Measurements from ENCODE around the gene MAFG.

MAFG gene

DNA sequence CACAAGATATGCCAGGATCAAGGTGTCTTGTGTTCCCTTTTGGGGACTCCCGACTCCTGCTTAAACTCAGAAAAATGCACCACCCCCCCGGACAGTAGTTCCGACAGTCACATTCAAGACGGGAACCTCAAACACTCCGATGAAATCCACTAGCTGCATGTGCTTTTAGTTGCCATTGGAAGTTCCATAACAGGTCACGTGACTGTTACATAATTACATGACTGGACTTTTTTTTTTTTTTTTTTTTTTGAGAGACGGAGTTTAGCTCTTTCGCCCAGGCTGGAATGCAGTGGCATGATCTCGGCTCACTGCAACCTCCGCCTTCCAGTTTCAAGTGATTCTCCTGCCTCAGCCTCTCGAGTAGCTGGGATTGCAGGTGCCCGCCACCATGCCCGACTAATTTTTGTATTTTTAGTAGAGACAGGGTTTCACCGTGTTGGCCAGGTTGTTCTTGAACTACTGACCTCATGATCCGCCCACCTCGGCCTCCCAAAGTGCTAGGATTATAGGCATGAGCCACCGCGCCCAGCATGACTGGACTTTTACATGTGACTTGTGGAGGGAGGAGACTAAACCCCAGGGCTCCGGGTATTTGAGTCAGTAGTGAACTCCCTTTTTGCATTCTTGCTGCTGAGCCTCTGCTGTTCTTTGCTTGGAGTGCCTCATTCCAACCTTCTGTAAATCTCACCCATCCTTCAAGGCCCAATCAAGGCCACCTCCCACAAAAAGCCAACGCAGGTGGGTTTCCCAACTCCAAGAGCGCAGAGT, 11.1 kb downstream of the MAFG start:
- TF ChIP-seq, protein P1, sequence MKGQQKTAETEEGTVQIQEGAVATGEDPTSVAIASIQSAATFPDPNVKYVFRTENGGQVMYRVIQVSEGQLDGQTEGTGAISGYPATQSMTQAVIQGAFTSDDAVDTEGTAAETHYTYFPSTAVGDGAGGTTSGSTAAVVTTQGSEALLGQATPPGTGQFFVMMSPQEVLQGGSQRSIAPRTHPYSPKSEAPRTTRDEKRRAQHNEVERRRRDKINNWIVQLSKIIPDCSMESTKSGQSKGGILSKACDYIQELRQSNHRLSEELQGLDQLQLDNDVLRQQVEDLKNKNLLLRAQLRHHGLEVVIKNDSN (IDR thresholded peaks at IDR 0.05), result 0 out of 2 replicates have a peak, but pooled peaks have one; percentile 30
- TF ChIP-seq FOXM1 (IDR thresholded peaks at IDR 0.05; ENCODE audit: borderline replicate concordance, low read depth) (no peak), EGR1 (IDR thresholded peaks at IDR 0.05) (0 out of 2 replicates have a peak, but pooled peaks have one; percentile 8)

DNA sequence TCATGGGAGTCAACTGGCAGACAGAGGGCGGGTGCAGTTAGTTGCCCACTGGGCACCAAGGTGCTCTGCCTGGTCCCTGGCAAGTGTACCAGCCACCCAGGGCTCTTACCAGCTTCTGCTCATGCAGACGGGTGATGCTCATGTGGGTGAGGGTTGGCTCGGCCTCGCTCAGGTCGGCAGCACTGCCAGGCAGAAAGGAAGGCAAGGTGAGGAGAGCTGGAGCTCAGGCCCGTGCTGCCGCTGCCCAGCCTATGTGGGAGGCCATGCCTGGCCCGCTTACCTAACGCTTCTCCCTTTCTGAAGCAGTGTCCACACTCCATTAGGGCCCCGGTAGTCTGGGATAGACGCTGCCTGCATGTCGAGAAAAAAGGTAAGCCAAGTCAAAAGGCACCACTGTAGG, 12.2 kb downstream of the MAFG start:
- no peak for TF ChIP-seq CREB1 (IDR thresholded peaks at IDR 0.05; ENCODE audit: low read depth)
- TF ChIP-seq, protein P2, sequence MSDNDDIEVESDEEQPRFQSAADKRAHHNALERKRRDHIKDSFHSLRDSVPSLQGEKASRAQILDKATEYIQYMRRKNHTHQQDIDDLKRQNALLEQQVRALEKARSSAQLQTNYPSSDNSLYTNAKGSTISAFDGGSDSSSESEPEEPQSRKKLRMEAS (IDR thresholded peaks at IDR 0.05), result no peak
- no peak for TF ChIP-seq FOXM1 (IDR thresholded peaks at IDR 0.05; ENCODE audit: borderline replicate concordance, low read depth)

DNA sequence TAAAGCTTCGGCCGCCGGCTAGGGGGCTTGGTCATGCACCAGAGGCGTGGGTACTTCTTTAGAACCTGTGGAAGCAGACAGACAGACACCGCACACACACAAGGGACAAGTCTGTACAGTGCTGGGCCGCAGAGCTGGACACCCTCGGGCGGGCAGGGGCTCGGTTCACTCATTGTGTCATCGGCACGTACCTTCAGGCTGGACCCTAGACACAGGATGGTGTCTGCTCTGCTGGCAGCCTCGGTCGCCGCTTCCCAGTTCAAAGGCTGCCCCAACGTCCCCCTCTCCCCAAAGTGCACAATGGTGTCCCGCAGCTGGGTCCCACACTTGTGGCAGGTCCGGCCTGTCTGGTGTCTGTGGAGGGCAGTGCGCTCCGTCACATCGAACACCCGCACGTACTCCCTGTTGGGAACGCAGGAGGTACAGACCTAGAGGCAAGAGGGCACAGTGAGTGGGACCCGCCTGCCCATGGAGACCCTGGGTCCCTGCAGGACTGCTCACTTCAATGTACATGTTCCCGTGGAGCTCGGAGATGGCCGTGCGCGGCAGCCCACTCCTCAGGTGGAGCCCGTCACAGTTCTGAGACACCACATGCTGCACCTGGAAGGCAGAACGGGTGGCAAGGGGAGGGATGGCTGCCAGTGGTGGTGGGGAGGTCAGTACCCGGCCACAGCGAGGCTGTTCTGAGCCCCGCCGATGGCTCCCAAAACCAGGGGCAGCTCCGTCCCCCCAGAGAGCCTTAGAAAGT, 13.3 kb downstream of the MAFG start:
- TF ChIP-seq TCF12 (IDR thresholded peaks at IDR 0.05; ENCODE audit: low read depth) (no peak), CEBPB (IDR thresholded peaks at IDR 0.05) (no peak), ZBTB7A (IDR thresholded peaks at IDR 0.05; ENCODE audit: low read depth) (no peak), EGR1 (IDR thresholded peaks at IDR 0.05) (no peak), EP300 (IDR thresholded peaks at IDR 0.05; ENCODE audit: borderline replicate concordance) (no peak), TAF1 (IDR thresholded peaks at IDR 0.05; ENCODE audit: low read depth) (no peak), TEAD4 (IDR thresholded peaks at IDR 0.05) (no peak)
- TF ChIP-seq, protein P1 (IDR thresholded peaks at IDR 0.05), result no peak
- TF ChIP-seq, protein P2 (IDR thresholded peaks at IDR 0.05), result no peak

DNA sequence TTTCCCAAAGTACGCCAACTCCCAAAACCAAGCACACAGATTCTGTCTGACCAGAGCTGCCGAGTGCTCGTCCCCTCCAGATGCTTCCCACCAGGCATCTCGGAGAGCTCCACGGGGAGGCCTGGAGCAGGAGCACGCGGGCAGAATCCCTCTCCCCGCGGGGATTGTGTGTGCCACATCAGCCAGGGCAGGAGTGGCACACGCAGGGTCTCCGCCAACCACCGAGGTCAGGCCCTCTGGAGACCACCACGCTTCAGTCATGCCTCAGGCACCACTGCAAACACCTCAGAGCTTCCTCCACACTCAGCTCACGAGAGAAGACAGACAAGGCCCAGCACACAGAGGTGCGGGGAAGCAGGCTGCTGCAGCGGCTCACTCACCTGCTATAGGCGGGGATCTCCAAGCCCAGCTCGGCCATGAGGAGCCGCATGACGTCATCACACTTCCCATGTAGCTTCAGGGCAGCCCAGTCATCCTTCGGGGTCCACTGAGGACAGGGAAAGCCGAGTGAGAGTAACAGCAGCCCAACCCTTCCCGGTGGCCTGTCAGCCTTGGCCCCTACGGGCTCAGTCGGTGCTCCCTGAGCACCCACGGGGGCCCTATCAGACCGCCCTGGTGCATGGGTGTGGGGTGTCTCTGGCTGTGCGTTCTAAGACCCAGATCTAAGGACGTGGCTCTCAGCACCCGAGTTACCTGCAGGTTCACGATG, 14.0 kb downstream of the MAFG start:
- TF ChIP-seq EP300 (IDR thresholded peaks at IDR 0.05; ENCODE audit: borderline replicate concordance) (no peak), CEBPB (IDR thresholded peaks at IDR 0.05) (no peak), YY1 (IDR thresholded peaks at IDR 0.05; ENCODE audit: low read depth) (no peak), TAF1 (IDR thresholded peaks at IDR 0.05; ENCODE audit: low read depth) (no peak), EGR1 (IDR thresholded peaks at IDR 0.05) (no peak), TCF12 (IDR thresholded peaks at IDR 0.05; ENCODE audit: low read depth) (no peak), TEAD4 (IDR thresholded peaks at IDR 0.05) (no peak), RAD21 (IDR thresholded peaks at IDR 0.05; ENCODE audit: low read depth) (no peak)
- TF ChIP-seq, protein P1 (IDR thresholded peaks at IDR 0.05), result no peak

DNA sequence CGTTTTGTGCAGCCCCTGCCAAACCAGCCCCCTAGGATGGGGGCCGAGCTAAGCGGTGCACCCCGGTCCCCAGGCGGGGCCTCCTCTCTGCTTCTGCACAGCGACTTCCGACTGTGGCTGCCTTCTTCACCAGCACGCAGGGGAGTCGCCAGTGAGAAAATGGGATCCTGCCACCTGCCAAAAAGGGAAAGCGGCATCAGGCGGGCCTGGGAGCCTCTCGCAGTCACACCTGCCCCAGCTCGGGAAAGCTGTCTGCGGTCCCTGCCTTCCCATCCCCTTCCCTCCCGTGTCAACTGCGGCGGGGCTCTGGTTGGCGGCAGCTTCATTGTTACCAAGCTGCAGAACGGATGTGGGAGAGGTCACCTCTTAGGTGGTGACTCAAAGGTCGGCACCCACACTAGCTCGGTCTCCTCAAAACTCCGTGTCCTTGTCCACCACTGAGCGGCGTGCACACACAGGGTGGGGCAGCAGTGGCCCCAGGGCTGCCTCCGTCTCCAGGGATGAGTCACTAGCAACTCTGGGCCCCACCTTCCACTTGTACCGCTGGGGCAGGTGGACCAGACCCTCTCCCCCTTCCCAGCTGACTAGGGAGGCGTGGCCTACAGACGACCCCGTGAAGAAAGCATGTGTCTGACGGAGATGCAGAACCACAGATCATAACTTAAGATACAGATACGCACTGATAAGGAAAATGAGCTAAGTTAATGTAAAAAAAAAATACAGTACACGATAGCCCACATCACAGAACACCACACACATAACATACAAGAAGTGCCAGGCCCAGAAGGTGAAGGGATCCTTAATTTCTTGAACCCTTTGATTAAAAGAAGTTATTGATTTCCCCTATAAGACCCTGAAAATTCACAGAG, 14.9 kb downstream of the MAFG start:
- no peak for TF ChIP-seq CREB1 (IDR thresholded peaks at IDR 0.05; ENCODE audit: low read depth)
- no peak for TF ChIP-seq EP300 (IDR thresholded peaks at IDR 0.05; ENCODE audit: borderline replicate concordance)
- TF ChIP-seq FOXM1 (IDR thresholded peaks at IDR 0.05; ENCODE audit: borderline replicate concordance, low read depth), result no peak
- TF ChIP-seq, protein P2 (IDR thresholded peaks at IDR 0.05), result no peak
- no peak for TF ChIP-seq TCF12 (IDR thresholded peaks at IDR 0.05; ENCODE audit: low read depth)
- TF ChIP-seq ZBTB7A (IDR thresholded peaks at IDR 0.05; ENCODE audit: low read depth), result no peak
- TF ChIP-seq EGR1 (IDR thresholded peaks at IDR 0.05), result no peak
- no peak for TF ChIP-seq RAD21 (IDR thresholded peaks at IDR 0.05; ENCODE audit: low read depth)
- no peak for TF ChIP-seq NFIC (IDR thresholded peaks at IDR 0.05)
- TF ChIP-seq TEAD4 (IDR thresholded peaks at IDR 0.05), result no peak
- TF ChIP-seq CEBPB (IDR thresholded peaks at IDR 0.05), result no peak
- TF ChIP-seq, protein P3, sequence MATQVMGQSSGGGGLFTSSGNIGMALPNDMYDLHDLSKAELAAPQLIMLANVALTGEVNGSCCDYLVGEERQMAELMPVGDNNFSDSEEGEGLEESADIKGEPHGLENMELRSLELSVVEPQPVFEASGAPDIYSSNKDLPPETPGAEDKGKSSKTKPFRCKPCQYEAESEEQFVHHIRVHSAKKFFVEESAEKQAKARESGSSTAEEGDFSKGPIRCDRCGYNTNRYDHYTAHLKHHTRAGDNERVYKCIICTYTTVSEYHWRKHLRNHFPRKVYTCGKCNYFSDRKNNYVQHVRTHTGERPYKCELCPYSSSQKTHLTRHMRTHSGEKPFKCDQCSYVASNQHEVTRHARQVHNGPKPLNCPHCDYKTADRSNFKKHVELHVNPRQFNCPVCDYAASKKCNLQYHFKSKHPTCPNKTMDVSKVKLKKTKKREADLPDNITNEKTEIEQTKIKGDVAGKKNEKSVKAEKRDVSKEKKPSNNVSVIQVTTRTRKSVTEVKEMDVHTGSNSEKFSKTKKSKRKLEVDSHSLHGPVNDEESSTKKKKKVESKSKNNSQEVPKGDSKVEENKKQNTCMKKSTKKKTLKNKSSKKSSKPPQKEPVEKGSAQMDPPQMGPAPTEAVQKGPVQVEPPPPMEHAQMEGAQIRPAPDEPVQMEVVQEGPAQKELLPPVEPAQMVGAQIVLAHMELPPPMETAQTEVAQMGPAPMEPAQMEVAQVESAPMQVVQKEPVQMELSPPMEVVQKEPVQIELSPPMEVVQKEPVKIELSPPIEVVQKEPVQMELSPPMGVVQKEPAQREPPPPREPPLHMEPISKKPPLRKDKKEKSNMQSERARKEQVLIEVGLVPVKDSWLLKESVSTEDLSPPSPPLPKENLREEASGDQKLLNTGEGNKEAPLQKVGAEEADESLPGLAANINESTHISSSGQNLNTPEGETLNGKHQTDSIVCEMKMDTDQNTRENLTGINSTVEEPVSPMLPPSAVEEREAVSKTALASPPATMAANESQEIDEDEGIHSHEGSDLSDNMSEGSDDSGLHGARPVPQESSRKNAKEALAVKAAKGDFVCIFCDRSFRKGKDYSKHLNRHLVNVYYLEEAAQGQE (IDR thresholded peaks at IDR 0.05; ENCODE audit: low read depth), result no peak
- no peak for TF ChIP-seq YY1 (IDR thresholded peaks at IDR 0.05; ENCODE audit: low read depth)
- TF ChIP-seq, protein P1 (IDR thresholded peaks at IDR 0.05), result no peak
- no peak for TF ChIP-seq TAF1 (IDR thresholded peaks at IDR 0.05; ENCODE audit: low read depth)

Measured in Ishikawa (cell line).